ENCODE data around the gene ATP2C2. TPM values are rescaled to one million over a fixed set of nuclear protein-coding genes. Genes with fewer than 3 reads are reported as not detected.

ATP2C2 gene
- total and polyA plus RNA-seq, 4 donors: 21.3 to 96.8 (median 37.5) TPM

GRCh38 chr16:84379008-84379708, 10.8 kb downstream of the ATP2C2 start:
- H3K27ac ChIP-seq (ENCODE audit: low read depth in 1 of 2, low read length in 1 of 2): no peak overlapping the region
- H3K9me3 ChIP-seq (ENCODE audit: control insufficient read depth in 4 of 4, insufficient read depth in 3 of 4, low read length in 3 of 4): peaks cover 0 to 2% (median under 1%) of the 10 kb centered on the region in 4 donors
- H3K4me3 ChIP-seq: no peak overlapping the region
- H3K9ac ChIP-seq (ENCODE audit: insufficient read depth in 1 of 2, low read length in 2 of 2): no peak overlapping the region
- DNase-seq: no peak
- TF ChIP-seq CTCF (IDR thresholded peaks at IDR 0.05; ENCODE audit: control extremely low read depth, extremely low read depth): no peak
- peaks cover 0 to 5% (median 2%) of the 10 kb centered on the region in 5 donors for H3K4me1 ChIP-seq (ENCODE audit: control insufficient read depth in 5 of 5, insufficient read depth in 5 of 5, low read length in 5 of 5)
- 62 to 75% methylated on average over 11 of the region's 11 CpGs for WGBS, 2 donors
- peak; percentile 13 for ATAC-seq (ENCODE audit: insufficient read depth, low FRiP score)
- no peaks in the 10 kb centered on the region for H3K27me3 ChIP-seq (ENCODE audit: control insufficient read depth in 3 of 3, insufficient read depth in 3 of 3, low read length in 2 of 3)
- no peaks in the 10 kb centered on the region for H3K36me3 ChIP-seq (ENCODE audit: control insufficient read depth in 4 of 4, insufficient read depth in 4 of 4, low read length in 4 of 4)

DNA sequence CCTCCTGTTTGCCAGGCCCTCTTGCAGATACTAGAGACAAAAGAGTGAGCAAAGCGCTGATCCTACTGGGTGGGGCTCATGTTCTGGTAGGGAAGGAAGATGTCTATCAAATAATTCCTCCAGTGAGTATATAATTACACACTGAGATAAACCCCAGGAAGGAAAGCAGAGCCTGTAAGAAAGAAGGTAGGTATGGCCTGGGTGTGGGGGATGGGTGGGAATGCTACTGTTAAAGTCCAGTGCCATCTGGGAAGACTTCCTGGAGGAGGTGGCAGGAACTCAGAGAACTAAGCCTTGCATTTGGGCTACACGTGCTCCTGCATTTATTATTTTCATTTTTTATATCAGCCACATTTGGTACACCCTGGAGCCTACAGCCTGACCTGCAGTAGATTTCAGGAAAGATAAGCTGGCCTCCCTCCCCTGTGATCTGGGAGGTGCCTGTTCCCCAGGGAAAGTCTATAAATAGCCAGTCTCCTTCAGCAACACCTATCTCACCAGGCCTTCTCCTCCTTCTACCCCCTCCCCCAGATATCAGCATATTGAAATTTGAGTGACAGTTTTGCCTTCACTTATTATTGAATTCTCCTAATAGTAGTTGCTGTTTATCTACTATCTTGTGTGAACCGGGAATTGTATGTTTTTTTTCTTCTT, 11.5 kb downstream of the ATP2C2 start:
- Histone ChIP-seq H3K27ac (ENCODE audit: low read depth in 1 of 2, low read length in 1 of 2) (peak overlapping the region in 1 of 2 donors; percentile 3), H3K9me3 (ENCODE audit: control insufficient read depth in 4 of 4, insufficient read depth in 3 of 4, low read length in 3 of 4) (peaks cover 0 to 4% (median under 1%) of the 10 kb centered on the region in 4 donors), H3K4me3 (no peak overlapping the region), H3K9ac (ENCODE audit: insufficient read depth in 1 of 2, low read length in 2 of 2) (no peak overlapping the region), H3K4me1 (ENCODE audit: control insufficient read depth in 5 of 5, insufficient read depth in 5 of 5, low read length in 5 of 5) (peaks cover 0 to 5% (median 0%) of the 10 kb centered on the region in 5 donors), H3K36me3 (ENCODE audit: control insufficient read depth in 4 of 4, insufficient read depth in 4 of 4, low read length in 4 of 4) (no peaks in the 10 kb centered on the region), H3K27me3 (ENCODE audit: control insufficient read depth in 3 of 3, insufficient read depth in 3 of 3, low read length in 2 of 3) (no peaks in the 10 kb centered on the region)
- WGBS, 2 donors: 33 to 49% methylated on average over 3 of the region's 3 CpGs
- no peak for TF ChIP-seq CTCF (IDR thresholded peaks at IDR 0.05; ENCODE audit: control extremely low read depth, extremely low read depth)
- DNase-seq: no peak
- ATAC-seq (ENCODE audit: insufficient read depth, low FRiP score): no peak

- 40 to 53% methylated on average over 8 of the region's 8 CpGs for WGBS, 2 donors
- peak; percentile 39 for ATAC-seq (ENCODE audit: insufficient read depth, low FRiP score)
- Histone ChIP-seq H3K27ac (ENCODE audit: low read depth in 1 of 2, low read length in 1 of 2) (no peak overlapping the region), H3K9me3 (ENCODE audit: control insufficient read depth in 4 of 4, insufficient read depth in 3 of 4, low read length in 3 of 4) (peaks cover 0 to 4% (median 2%) of the 10 kb centered on the region in 4 donors), H3K4me1 (ENCODE audit: control insufficient read depth in 5 of 5, insufficient read depth in 5 of 5, low read length in 5 of 5) (peaks cover 0 to 5% (median 0%) of the 10 kb centered on the region in 5 donors), H3K9ac (ENCODE audit: insufficient read depth in 1 of 2, low read length in 2 of 2) (no peak overlapping the region), H3K36me3 (ENCODE audit: control insufficient read depth in 4 of 4, insufficient read depth in 4 of 4, low read length in 4 of 4) (no peaks in the 10 kb centered on the region), H3K4me3 (no peak overlapping the region), H3K27me3 (ENCODE audit: control insufficient read depth in 3 of 3, insufficient read depth in 3 of 3, low read length in 2 of 3) (no peaks in the 10 kb centered on the region)
- no peak for TF ChIP-seq CTCF (IDR thresholded peaks at IDR 0.05; ENCODE audit: control extremely low read depth, extremely low read depth)
- DNase-seq: no peak
These were observed 12.1 kb downstream of the ATP2C2 start for GRCh38 chr16:84380405-84380804.
